ENCODE results near the gene PARP15. TPM values are rescaled to one million over a fixed set of nuclear protein-coding genes. Genes with fewer than 3 reads are reported as not detected.
"Not testable (repeated sequence)": the region's sequence is repeated elsewhere in the genome, so short reads cannot be mapped to it uniquely, and the experiment has no call there.

Gene PARP15
- total and polyA plus RNA-seq, 12 donors = 0.12 to 4.3 (median 1.3) TPM

- no peaks in the 10 kb centered on the region for H3K9me3 ChIP-seq (replicated peaks in 1 of 3)
- no peaks in the 10 kb centered on the region for H3K36me3 ChIP-seq (replicated peaks in 1 of 2)
- intact Hi-C loops (cut with DNase I) = no loop called here
- H3K4me3 ChIP-seq = no peak overlapping the region
- H3K27me3 ChIP-seq = no peaks in the 10 kb centered on the region
- no peaks in the 10 kb centered on the region for H3K4me1 ChIP-seq (replicated peaks in 1 of 2)
- TF ChIP-seq POLR2A (IDR thresholded peaks at IDR 0.05) (no peak), CTCF (IDR thresholded peaks at IDR 0.05) (no peak)
- no peak overlapping the region for H3K27ac ChIP-seq
- DNase-seq = no peak
Measured at GRCh38 chr3:122640437-122640999, 63.1 kb downstream of the PARP15 start.

GRCh38 chr3:122642935-122643334 is 65.5 kb downstream of the PARP15 start:
- Histone ChIP-seq H3K27me3 (no peaks in the 10 kb centered on the region), H3K4me3 (no peak overlapping the region), H3K9me3 (replicated peaks in 1 of 3) (no peaks in the 10 kb centered on the region), H3K36me3 (replicated peaks in 1 of 2) (no peaks in the 10 kb centered on the region), H3K4me1 (replicated peaks in 1 of 2) (no peaks in the 10 kb centered on the region), H3K27ac (no peak overlapping the region)
- WGBS, 4 donors = 81 to 87% (median 84%) methylated on average over 2 of the region's 2 CpGs
- no peak for DNase-seq
- intact Hi-C loops (cut with DNase I) = no loop called here
- TF ChIP-seq POLR2A (IDR thresholded peaks at IDR 0.05) (no peak), CTCF (IDR thresholded peaks at IDR 0.05) (no peak)

GRCh38 chr3:122646146-122646988 is 68.9 kb downstream of the PARP15 start:
- TF ChIP-seq CTCF (IDR thresholded peaks at IDR 0.05) = no peak
- TF ChIP-seq POLR2A (IDR thresholded peaks at IDR 0.05) = no peak
- H3K4me1 ChIP-seq (replicated peaks in 1 of 2) = no peaks in the 10 kb centered on the region
- H3K9me3 ChIP-seq (replicated peaks in 1 of 3) = no peaks in the 10 kb centered on the region
- intact Hi-C loops (cut with DNase I) = no loop called here
- H3K36me3 ChIP-seq (replicated peaks in 1 of 2) = no peaks in the 10 kb centered on the region
- 65 to 86% (median 79%) methylated on average over 5 of the region's 5 CpGs for WGBS, 4 donors
- no peak overlapping the region for H3K4me3 ChIP-seq
- no peak for DNase-seq
- no peaks in the 10 kb centered on the region for H3K27me3 ChIP-seq
- peak overlapping the region in 1 of 5 donors; percentile 21 for H3K27ac ChIP-seq

- 67 to 84% (median 77%) methylated on average over 6 to 11 of the region's 11 CpGs for WGBS, 4 donors
- DNase-seq = not testable (repeated sequence)
Measured at GRCh38 chr3:122651233-122651907, 73.9 kb downstream of the PARP15 start.

GRCh38 chr3:122651962-122652361 is 74.5 kb downstream of the PARP15 start:
- 37 to 63% (median 54%) methylated on average over 6 of the region's 6 CpGs for WGBS, 4 donors
- H3K36me3 ChIP-seq (replicated peaks in 1 of 2); intact Hi-C loops (cut with DNase I); H3K27ac ChIP-seq; H3K9me3 ChIP-seq (replicated peaks in 1 of 3); DNase-seq; H3K4me1 ChIP-seq (replicated peaks in 1 of 2); H3K27me3 ChIP-seq; H3K4me3 ChIP-seq: not testable (repeated sequence)

More at GRCh38 chr3:122651233-122651907, 73.9 kb downstream of the PARP15 start:
- H3K4me1 ChIP-seq (replicated peaks in 1 of 2); H3K27ac ChIP-seq; H3K36me3 ChIP-seq (replicated peaks in 1 of 2); H3K27me3 ChIP-seq; intact Hi-C loops (cut with DNase I); H3K9me3 ChIP-seq (replicated peaks in 1 of 3); H3K4me3 ChIP-seq: not testable (repeated sequence)

- DNase-seq; H3K27me3 ChIP-seq; H3K36me3 ChIP-seq (replicated peaks in 1 of 2); intact Hi-C loops (cut with DNase I); H3K27ac ChIP-seq; H3K4me1 ChIP-seq (replicated peaks in 1 of 2); H3K9me3 ChIP-seq (replicated peaks in 1 of 3); H3K4me3 ChIP-seq: not testable (repeated sequence)
- 85 to 90% (median 89%) methylated on average over 4 of the region's 4 CpGs for WGBS, 4 donors
Measured at GRCh38 chr3:122658336-122658735, 80.9 kb downstream of the PARP15 start.

All from adrenal gland (tissue), 12 donors.